Right lobe of liver (tissue), 6 donors: Measurements from ENCODE around the gene CHPF. TPM values are rescaled to one million over a fixed set of nuclear protein-coding genes. Genes with fewer than 3 reads are reported as not detected.

ENCODE experiments used
- ATAC-seq, 4 donors: fragments of 200-7000 bp; cut with Tn5 transposase; one replicate each; pipeline ENCODE4 v1.9.1; 2020; ENCODE audit warnings: mild to moderate bottlenecking in 4 of 4, moderate library complexity in 4 of 4
- DNase-seq, 3 donors: peaks; one replicate each; pipeline ENCODE4 v3.0.0-alpha.2; 2020
- H3K27ac ChIP-seq, 3 donors: fragments of 200-600 bp; one replicate each; pipeline ENCODE4 v1.8.0; 2022
- H3K27me3 ChIP-seq, 2 donors: fragments of 200-600 bp; one replicate each; pipeline ENCODE4 v1.8.0; 2022
- H3K36me3 ChIP-seq, 4 donors: fragments of 200-600 bp; sonication (generic) in 1 of 4; one replicate each; pipeline versions ENCODE4 v1.5.1 to v1.8.0; 2017 to 2022; ENCODE audit warnings: control low read depth in 1 of 4
- H3K4me1 ChIP-seq, 4 donors: fragments of 200-600 bp; sonication (generic) in 1 of 4; one replicate each; pipeline versions ENCODE4 v1.5.1 to v1.8.0; 2017 to 2022; ENCODE audit warnings: control low read depth in 1 of 4
- H3K4me3 ChIP-seq, 3 donors: fragments of 200-600 bp; one replicate each; pipeline ENCODE4 v1.8.0; 2022
- H3K9me3 ChIP-seq, 4 donors: fragments of 200-600 bp; sonication (generic) in 1 of 4; one replicate each; pipeline versions ENCODE4 v1.5.1 to v1.8.0; 2017 to 2022; ENCODE audit warnings: control low read depth in 1 of 4
- CTCF ChIP-seq, 4 donors: fragments of 200-600 bp in 3 of 4; fragments of 450-650 bp in 1 of 4; IDR thresholded peaks; one replicate each; pipeline versions ENCODE4 v1.5.1 to v1.8.0; 2016 to 2022; ENCODE audit warnings: antibody characterized with exemption in 4 of 4, mild to moderate bottlenecking in 2 of 4
- POLR2A ChIP-seq: fragments of 450-650 bp; IDR thresholded peaks from one replicate; pipeline ENCODE4 v1.6.1; 2017; ENCODE audit warnings: antibody characterized with exemption, mild to moderate bottlenecking
- WGBS: methylation state at CpG from one replicate; pipeline ENCODE4 v1.1.6; 2018; ENCODE audit warnings: low coverage, low lambda C conversion rate; ENCODE audit not compliant: insufficient coverage; ENCODE audit errors: missing lambda C conversion rate; 5-methylcytosine and 5-hydroxymethylcytosine counted together
- intact Hi-C, 2 donors: fragments of 100-400 bp; cut with DNase I; formaldehyde crosslinking; loops; one replicate each; pipeline versions ENCODE4 v1.11.2 to v1.14.1; 2022
- total RNA-seq, 6 experiments: library from RNA; depleted of rRNA in 2 of 6; stranded (reverse); fragments of >200 nt in 2 of 6; fragmentation: NEBNext Ultra II Directional in 3 of 6; extraction: Animal tissue kit (Norgen Biotek cat#: 25700) in 3 of 6; gene quantifications; one replicate each; pipeline versions ENCODE4 v1.1.0 to v1.2.4, GENCODE V29; 2016 to 2023
- donor health status: DM: no; HTN: yes; CAD: no.
- donor health status: DM: no; HTN: no; CAD: no.
- donor health status: DM: no; HTN: no; CAD: no.
- donor health status: DM: no; HTN: yes; CAD: no.
- donor health status: DM: no; HTN: yes; CAD: no.

Gene CHPF
- total RNA-seq, 6 experiments from 2014 or later = 33.2 to 183 (median 39.6) TPM

GRCh38 chr2:219527472-219527871 lies 16.1 kb downstream of the CHPF start:
- no peak for ATAC-seq
- Histone ChIP-seq H3K27me3 (peaks cover 0 to 23% of the 10 kb centered on the region in 2 donors), H3K9me3 (no peaks in the 10 kb centered on the region), H3K27ac (no peak overlapping the region), H3K4me3 (no peak overlapping the region), H3K36me3 (no peaks in the 10 kb centered on the region), H3K4me1 (no peaks in the 10 kb centered on the region)
- no peak for DNase-seq
- intact Hi-C loops = loop anchor here in 1 of 2 donors (10.0 kb wide), 1 partner anchor 123 kb away; no protein-coding TSS in a partner anchor
- 34% methylated on average over 3 of the region's 5 CpGs for WGBS
- TF ChIP-seq CTCF (IDR thresholded peaks at IDR 0.05) (no peak), POLR2A (no peak)

- TF ChIP-seq CTCF (IDR thresholded peaks at IDR 0.05) (no peak), POLR2A (no peak)
- no peak for DNase-seq
Measured at GRCh38 chr2:219527076-219527394, 16.6 kb downstream of the CHPF start.

GRCh38 chr2:219526320-219527075 lies 17.1 kb downstream of the CHPF start:
- 37% methylated on average over 7 of the region's 11 CpGs for WGBS
- no peaks in the 10 kb centered on the region for H3K4me1 ChIP-seq
- no peaks in the 10 kb centered on the region for H3K9me3 ChIP-seq
- H3K27me3 ChIP-seq = peaks cover 0 to 23% of the 10 kb centered on the region in 2 donors
- intact Hi-C loops = loop anchor here in 1 of 2 donors (10.0 kb wide), 1 partner anchor 122 kb away; no protein-coding TSS in a partner anchor
- TF ChIP-seq POLR2A (no peak), CTCF (IDR thresholded peaks at IDR 0.05) (no peak)
- ATAC-seq (no peak), DNase-seq (no peak)
- H3K27ac ChIP-seq = no peak overlapping the region
- H3K4me3 ChIP-seq = no peak overlapping the region
- H3K36me3 ChIP-seq = no peaks in the 10 kb centered on the region

More at GRCh38 chr2:219527076-219527394, 16.6 kb downstream of the CHPF start:
- peak; percentile 26 to 54 (median 48) for ATAC-seq
- H3K4me1 ChIP-seq = no peaks in the 10 kb centered on the region
- no peak overlapping the region for H3K4me3 ChIP-seq
- peaks cover 0 to 23% of the 10 kb centered on the region in 2 donors for H3K27me3 ChIP-seq
- H3K9me3 ChIP-seq = no peaks in the 10 kb centered on the region
- no peaks in the 10 kb centered on the region for H3K36me3 ChIP-seq
- intact Hi-C loops = loop anchor here in 1 of 2 donors (10.0 kb wide), 1 partner anchor 122 kb away; no protein-coding TSS in a partner anchor
- WGBS = no CpG with 5 or more reads among the region's 6 CpGs
- H3K27ac ChIP-seq = no peak overlapping the region

- Histone ChIP-seq H3K36me3 (no peaks in the 10 kb centered on the region), H3K4me1 (no peaks in the 10 kb centered on the region), H3K27ac (no peak overlapping the region), H3K4me3 (no peak overlapping the region), H3K9me3 (no peaks in the 10 kb centered on the region), H3K27me3 (peaks cover 0 to 23% of the 10 kb centered on the region in 2 donors)
- ATAC-seq = no peak
- WGBS = 49% methylated on average over 6 of the region's 9 CpGs
- TF ChIP-seq POLR2A (no peak), CTCF (IDR thresholded peaks at IDR 0.05) (no peak)
- intact Hi-C loops = loop anchor here in 1 of 2 donors (10.0 kb wide), 1 partner anchor 121 kb away; no protein-coding TSS in a partner anchor
- no peak for DNase-seq
Measured at GRCh38 chr2:219525533-219526232, 17.9 kb downstream of the CHPF start.
